Testis (tissue), 3 donors: Measurements from ENCODE around the gene MED16. TPM values are rescaled to one million over a fixed set of nuclear protein-coding genes. Genes with fewer than 3 reads are reported as not detected.
A peak's percentile ranks its signal among the peaks of the same experiment; 100 is the strongest.
"Not testable (repeated sequence)": the region's sequence is repeated elsewhere in the genome, so short reads cannot be mapped to it uniquely, and the experiment has no call there.

Experiments
- DNase-seq: peaks from one replicate; pipeline ENCODE4 v3.0.0-alpha.2; 2019
- H3K27ac ChIP-seq, 2 donors: fragments of 200-600 bp; sonication (generic); one replicate each; pipeline ENCODE4 v1.5.1; 2019
- H3K27me3 ChIP-seq: fragments of 200-600 bp; sonication (generic); one replicate; pipeline ENCODE4 v1.5.1; 2019
- H3K36me3 ChIP-seq: fragments of 200-600 bp; sonication (generic); one replicate; pipeline ENCODE4 v1.5.1; 2017; ENCODE audit warnings: low read depth; ENCODE audit errors: missing control alignments
- H3K4me1 ChIP-seq: fragments of 200-600 bp; sonication (generic); one replicate; pipeline ENCODE4 v1.5.1; 2019
- H3K4me3 ChIP-seq, 2 donors: fragments of 200-600 bp; sonication (generic); one replicate each; pipeline ENCODE4 v1.5.1; 2017 to 2019
- H3K9me3 ChIP-seq: fragments of 200-600 bp; sonication (generic); one replicate; pipeline ENCODE4 v1.5.1; 2017
- CTCF ChIP-seq, 3 experiments: fragments of 450-650 bp in 2 of 3; fragments of 200-600 bp in 1 of 3; sonication (generic) in 1 of 3; IDR thresholded peaks; one replicate each; pipeline ENCODE4 v1.5.1; 2016 to 2019; ENCODE audit warnings: antibody characterized with exemption in 3 of 3, mild to moderate bottlenecking in 2 of 3, moderate library complexity in 1 of 3
- POLR2A ChIP-seq: fragments of 450-650 bp; IDR thresholded peaks from one replicate; pipeline ENCODE4 v1.6.1; 2017; ENCODE audit warnings: antibody characterized with exemption, mild to moderate bottlenecking, moderate library complexity
- WGBS, 2 donors: methylation state at CpG; one replicate each; pipeline ENCODE4 v1.1.5; 2018; 5-methylcytosine and 5-hydroxymethylcytosine counted together
- intact Hi-C: fragments of 100-400 bp; cut with DNase I; formaldehyde crosslinking; loops from one replicate; pipeline ENCODE4 v1.15.1; 2023; ENCODE audit warnings: low total_unique reads
- polyA plus RNA-seq: library from polyadenylated mRNA; stranded (reverse); fragments of 350-450 nt; fragmentation: Illumina TruSeq; extraction: RNeasy Lipid Tissue Mini Kit (QIAGEN cat#74804); gene quantifications from one replicate; pipeline ENCODE4 v1.2.3, GENCODE V29; 2014; ENCODE audit warnings: low read depth, low replicate concordance; ENCODE audit not compliant: insufficient read depth
- total RNA-seq, 2 donors: library from RNA; depleted of rRNA; stranded (reverse); fragments of >200 nt; gene quantifications; one replicate each; pipeline ENCODE4 v1.2.3, GENCODE V29; 2016

MED16 gene
- total and polyA plus RNA-seq, 3 donors from 2014 or later: 50.7 to 124 (median 94.7) TPM

- Histone ChIP-seq H3K27ac (no peak overlapping the region), H3K9me3 (no peaks in the 10 kb centered on the region), H3K4me1 (no peaks in the 10 kb centered on the region), H3K36me3 (no peaks in the 10 kb centered on the region), H3K4me3 (no peak overlapping the region), H3K27me3 (no peaks in the 10 kb centered on the region)
- 92 to 93% methylated on average over 22 to 25 of the region's 26 CpGs for WGBS, 2 donors
- no peak for DNase-seq
- intact Hi-C loops: no loop called here
- TF ChIP-seq CTCF (IDR thresholded peaks at IDR 0.05): no peak
- TF ChIP-seq POLR2A: no peak
These were observed 4.6 kb upstream of the MED16 start for GRCh38 chr19:897442-898039.

GRCh38 chr19:896999-897398, 4.0 kb upstream of the MED16 start:
- Histone ChIP-seq H3K36me3 (no peaks in the 10 kb centered on the region), H3K27me3 (no peaks in the 10 kb centered on the region), H3K27ac (no peak overlapping the region), H3K4me1 (peaks cover 1% of the 10 kb centered on the region), H3K9me3 (no peaks in the 10 kb centered on the region), H3K4me3 (no peak overlapping the region)
- 88 to 89% methylated on average over 11 of the region's 11 CpGs for WGBS, 2 donors
- intact Hi-C loops: no loop called here
- no peak for DNase-seq
- TF ChIP-seq POLR2A: no peak
- no peak for TF ChIP-seq CTCF (IDR thresholded peaks at IDR 0.05)

- H3K9me3 ChIP-seq: no peaks in the 10 kb centered on the region
- H3K27me3 ChIP-seq: no peaks in the 10 kb centered on the region
- TF ChIP-seq POLR2A: no peak
- H3K27ac ChIP-seq: no peak overlapping the region
- intact Hi-C loops: no loop called here
- no peak overlapping the region for H3K4me3 ChIP-seq
- H3K36me3 ChIP-seq: no peaks in the 10 kb centered on the region
- peaks cover 4% of the 10 kb centered on the region for H3K4me1 ChIP-seq
- WGBS, 2 donors: 89 to 95% methylated on average over 7 to 10 of the region's 10 CpGs
- DNase-seq: no peak
These were observed 3.4 kb upstream of the MED16 start for GRCh38 chr19:896434-896833.

GRCh38 chr19:892243-892893, 619 bp downstream of the MED16 start:
- peak overlapping the region; percentile 81 to 90 for H3K4me3 ChIP-seq
- no peak for DNase-seq
- no peaks in the 10 kb centered on the region for H3K9me3 ChIP-seq
- intact Hi-C loops: no loop called here
- TF ChIP-seq POLR2A (no peak), CTCF (IDR thresholded peaks at IDR 0.05) (no peak)
- H3K27ac ChIP-seq: peak overlapping the region; percentile 88 to 93
- peaks cover 4% of the 10 kb centered on the region for H3K4me1 ChIP-seq
- H3K27me3 ChIP-seq: no peaks in the 10 kb centered on the region
- H3K36me3 ChIP-seq: no peaks in the 10 kb centered on the region
- WGBS, 2 donors: 5 to 7% methylated on average over 19 to 23 of the region's 27 CpGs

- H3K4me1 ChIP-seq, DNase-seq, H3K27ac ChIP-seq, H3K9me3 ChIP-seq, H3K36me3 ChIP-seq, H3K27me3 ChIP-seq, intact Hi-C loops: not testable (repeated sequence)
- peak overlapping the region in 1 of 2 donors; percentile 81 for H3K4me3 ChIP-seq
- 78 to 85% methylated on average over 16 to 38 of the region's 50 CpGs for WGBS, 2 donors
These were observed 1.4 kb downstream of the MED16 start for GRCh38 chr19:891421-892200.
